Stimulated activated CD4-positive, alpha-beta T cell treated with anti-CD3 and anti-CD28 coated beads, Interleukin-15, amount 100 ng/mL, for 1 hour (primary cell): ENCODE data around the gene TTC31.

ENCODE experiments used
- DNase-seq, 2 donors: peaks; one replicate each; pipeline ENCODE4 v3.0.0-alpha.2; 2020; ENCODE audit warnings: low read depth in 1 of 2, low spot score in 1 of 2

TTC31 gene

DNA sequence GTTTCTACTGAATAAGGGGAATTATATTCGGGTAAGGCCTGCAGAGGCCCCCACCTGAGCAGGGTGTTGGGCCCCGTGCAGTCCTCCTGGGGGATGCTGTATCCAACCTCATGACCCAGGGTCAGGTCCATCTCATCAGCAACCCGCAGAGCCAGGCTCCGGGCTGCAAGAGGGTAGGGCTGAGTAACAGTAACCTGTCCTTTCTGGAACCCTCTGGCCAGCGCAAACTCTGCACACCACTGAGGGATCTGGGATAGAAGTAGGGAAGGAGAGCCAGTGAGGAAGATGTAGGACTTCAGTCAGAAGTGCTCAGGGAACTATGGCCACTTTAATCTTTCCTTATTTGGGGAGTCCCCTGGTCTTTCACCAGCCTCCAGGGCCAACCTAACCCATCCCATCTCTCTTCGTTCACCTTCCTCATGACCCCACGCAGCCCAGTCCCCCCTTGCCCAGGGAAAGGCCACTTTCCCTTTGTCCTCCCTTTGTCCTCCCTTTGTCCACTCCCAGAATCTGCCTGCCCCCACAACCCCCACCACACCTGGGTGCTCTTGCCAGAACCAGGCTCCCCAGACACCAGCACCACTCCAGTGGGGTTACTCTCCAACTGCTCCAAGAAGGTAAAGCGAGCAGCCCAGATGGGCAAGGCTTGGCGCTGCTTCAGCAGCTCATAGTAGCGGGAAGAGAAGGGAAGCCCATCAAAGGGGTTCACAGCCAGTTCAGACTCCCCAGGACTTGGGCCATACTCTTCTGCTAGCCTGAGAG lies 42.3 kb downstream of the TTC31 start:
- no peak for DNase-seq

DNA sequence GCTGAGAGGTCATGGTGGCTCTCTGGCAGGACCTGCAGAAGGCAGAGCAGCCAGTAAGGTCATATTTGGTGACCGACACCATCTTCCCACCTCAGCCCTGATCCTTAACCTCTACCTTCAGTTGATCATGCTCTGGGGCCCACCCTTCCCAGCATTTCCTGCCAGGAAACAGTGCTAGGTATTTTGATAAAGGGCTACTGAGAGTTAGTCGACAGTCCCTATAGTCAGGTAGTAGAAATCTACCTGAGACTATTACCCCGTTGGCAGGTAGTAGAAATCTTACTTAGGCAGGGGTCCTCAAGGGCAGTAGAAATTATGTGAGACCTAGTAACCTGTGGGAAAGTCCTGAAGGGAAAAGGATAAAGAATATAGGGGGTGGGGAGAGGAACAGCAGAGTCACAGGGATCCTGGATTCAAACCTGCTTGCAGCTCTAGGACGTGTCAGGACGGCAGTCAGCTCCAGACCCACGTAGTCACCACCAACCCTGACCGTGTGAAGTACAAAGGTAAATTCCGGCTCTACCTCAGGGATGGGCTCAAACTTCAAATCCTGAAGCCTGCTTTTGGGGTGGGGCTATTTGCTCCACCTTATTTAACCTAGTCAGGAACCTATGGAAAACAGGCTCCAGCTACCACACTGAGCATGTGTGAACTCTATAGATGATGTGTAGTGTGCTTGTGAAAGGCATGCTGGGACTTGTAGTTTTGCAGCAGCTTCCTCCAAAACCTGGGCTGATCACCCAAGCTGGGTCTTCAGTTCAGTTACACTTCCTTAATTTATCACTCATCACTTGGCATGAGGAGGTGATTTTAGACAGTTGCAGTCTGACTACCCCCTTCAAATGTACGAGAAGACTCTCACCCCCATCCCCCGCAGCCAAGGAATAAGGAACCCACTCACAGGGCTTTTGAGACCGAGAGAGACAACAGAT lies 43.1 kb downstream of the TTC31 start, which contains the start of gene DQX1:
Gene DQX1 (minus strand): TSS at position 515 of the 932 bp plus-strand sequence. CDS start 502 bp downstream, at position 13.
- DNase-seq = no peak

DNA sequence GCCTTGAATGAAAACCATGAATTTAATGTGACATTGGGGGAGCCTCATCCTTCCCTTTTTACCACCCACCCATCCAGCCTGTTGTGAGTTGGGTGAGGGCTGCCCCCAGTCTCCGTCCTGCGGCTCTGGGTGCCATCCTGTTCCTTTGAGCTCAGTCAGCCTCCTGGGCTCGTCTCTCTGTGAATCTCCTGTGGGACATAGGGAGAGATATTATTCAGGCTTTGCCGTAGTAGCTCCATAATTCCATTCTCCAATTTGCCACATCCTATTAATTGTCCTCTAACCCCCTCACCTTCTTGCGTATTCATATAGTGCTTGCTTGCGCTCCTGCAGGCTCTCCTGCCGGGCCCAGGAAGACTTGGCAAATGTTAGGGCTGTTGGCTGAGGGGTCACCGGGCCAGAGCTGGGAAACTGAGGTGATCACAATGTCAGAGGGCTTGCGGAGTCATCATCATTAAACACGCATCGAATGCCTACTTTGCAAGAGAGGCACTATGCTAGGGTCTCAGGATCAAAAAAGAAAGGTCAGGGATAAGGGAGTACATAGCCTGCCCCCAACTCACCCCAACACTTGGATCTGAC lies 43.9 kb downstream of the TTC31 start:
- no peak for DNase-seq

DNA sequence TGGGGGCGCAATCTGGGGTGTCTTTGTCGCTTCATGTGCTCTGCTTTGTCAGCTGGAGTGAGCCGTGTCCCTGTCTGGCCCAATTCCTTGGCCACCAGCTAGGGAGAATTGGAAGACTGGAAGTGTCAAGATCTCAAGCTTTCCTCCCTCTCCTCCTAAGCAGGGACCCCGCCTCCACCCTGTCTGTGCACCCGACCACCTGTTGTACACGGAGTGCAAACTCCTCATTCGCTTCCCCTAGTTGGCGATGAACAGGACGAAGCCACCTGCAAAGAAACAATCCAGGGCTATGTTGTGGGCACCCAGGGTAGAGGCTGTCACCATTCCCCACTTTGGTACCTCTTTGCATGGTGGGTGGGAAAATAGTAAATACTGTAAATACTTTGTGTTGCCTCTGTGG lies 44.9 kb downstream of the TTC31 start:
- DNase-seq = no peak

DNA sequence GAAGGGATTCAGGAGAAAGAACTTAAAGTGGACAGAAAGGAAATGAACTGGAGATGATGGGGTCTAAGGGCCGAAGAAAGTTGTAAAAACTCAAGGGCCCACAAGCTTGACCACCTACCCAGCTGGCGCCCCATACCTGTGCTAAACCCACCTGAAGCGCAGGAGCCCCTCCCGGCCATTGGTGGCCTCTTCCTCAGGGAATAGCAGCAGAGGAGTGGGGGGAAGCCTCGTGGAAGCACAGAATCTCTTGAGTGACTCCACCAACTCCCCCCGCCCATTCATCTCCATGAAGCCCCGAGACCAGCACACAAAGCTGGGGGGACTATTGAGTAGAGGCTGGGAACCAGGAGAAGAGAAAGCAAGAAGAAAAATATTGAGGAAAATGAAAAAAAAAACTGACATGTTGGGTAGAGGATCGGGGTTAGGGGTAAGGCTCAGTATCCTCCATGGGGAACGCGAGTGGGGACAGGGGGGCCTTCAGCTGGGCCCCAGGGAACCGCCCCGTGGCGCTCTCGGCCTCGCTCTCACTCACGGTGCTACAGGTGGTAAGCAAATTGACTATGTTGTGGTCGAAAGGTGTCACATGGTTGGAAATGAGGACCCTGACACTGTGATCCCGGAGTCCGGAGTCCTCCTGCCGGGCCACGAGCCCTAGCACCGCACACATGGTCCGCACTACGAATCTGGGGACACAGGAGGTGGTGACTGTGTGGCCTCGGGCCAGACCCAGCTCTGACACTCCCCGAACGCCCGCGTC lies 45.9 kb downstream of the TTC31 start:
- DNase-seq = no peak

DNA sequence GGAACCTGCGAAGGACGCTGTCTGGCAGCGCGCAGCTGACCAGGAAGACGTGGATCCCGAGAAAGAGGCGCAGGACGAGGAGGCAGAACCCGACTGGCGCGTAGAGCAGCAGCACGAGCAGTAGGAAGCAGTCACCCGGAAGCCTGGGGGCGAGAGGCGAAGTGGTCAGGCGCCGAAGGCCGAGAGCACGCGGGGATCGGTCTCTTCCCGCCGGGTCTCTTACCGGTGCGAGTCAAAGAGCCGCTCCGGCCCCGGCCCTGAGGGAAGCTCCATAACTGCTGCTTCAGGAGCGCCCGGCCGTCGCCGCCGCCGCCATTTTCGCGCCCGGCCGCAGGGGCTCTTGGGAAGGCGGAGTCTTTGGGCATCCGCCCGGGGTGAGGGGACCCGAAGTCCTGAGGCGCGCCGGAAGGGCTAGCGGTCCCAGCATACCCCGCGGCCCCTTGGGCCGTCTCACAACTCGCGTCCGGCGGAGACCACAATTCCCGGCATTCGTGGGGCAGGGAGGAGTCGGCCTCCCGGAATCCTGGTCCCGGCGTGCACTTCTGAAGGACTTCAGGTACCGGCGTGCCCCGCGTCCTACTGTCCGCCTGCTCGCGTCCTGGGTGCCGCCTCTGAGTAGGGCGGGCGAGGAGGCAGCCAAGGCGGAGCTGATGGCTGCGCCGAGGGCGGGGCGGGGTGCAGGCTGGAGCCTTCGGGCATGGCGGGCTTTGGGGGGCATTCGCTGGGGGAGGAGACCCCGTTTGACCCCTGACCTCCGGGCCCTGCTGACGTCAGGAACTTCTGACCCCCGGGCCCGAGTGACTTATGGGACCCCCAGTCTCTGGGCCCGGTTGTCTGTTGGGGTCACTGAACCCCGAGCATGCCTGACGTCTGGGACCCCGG lies 46.7 kb downstream of the TTC31 start, which contains the start of the genes AUP1 and HTRA2:
Gene AUP1 (minus strand): TSS at position 350 of the 882 bp plus-strand sequence. CDS start 77 bp downstream, at position 273.
Gene HTRA2 (plus strand): TSS at position 577 of the 882 bp plus-strand sequence. CDS start 74 bp downstream, at position 651.
- peak; percentile 70 to 81 for DNase-seq

DNA sequence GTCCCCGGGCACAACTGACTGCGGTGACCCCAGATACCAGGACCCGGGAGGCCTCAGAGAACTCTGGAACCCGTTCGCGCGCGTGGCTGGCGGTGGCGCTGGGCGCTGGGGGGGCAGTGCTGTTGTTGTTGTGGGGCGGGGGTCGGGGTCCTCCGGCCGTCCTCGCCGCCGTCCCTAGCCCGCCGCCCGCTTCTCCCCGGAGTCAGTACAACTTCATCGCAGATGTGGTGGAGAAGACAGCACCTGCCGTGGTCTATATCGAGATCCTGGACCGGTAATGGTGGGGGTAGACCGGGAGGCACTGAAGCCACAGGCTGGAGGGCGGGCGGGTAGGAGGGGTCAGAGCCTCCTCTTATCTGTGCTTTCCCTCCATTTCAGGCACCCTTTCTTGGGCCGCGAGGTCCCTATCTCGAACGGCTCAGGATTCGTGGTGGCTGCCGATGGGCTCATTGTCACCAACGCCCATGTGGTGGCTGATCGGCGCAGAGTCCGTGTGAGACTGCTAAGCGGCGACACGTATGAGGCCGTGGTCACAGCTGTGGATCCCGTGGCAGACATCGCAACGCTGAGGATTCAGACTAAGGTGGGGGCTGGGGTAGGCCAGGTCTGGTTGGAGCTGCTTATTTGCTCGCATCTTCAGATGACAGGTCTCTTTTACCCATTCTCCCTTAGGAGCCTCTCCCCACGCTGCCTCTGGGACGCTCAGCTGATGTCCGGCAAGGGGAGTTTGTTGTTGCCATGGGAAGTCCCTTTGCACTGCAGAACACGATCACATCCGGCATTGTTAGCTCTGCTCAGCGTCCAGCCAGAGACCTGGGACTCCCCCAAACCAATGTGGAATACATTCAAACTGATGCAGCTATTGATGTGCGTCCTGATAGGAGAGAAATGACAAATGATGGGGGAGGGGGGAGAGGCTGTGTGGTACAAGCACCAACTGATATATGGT lies 47.6 kb downstream of the TTC31 start:
- no peak for DNase-seq

DNA sequence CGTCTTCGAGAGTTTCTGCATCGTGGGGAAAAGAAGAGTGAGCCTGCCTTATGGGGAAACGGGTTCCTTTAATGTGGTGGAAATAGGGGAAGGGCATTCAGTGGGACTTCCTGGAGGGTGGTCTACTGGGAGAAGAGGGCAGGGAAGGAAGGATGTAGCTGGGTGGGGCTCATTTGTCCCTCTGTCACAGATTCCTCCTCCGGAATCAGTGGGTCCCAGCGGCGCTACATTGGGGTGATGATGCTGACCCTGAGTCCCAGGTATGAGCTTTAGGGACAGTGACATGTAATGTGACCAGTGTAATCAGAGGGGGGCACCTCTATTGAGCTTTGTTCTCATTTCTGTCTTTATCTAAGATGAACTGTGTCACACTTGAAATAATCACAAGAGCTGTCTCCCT lies 48.8 kb downstream of the TTC31 start:
- DNase-seq = no peak

DNA sequence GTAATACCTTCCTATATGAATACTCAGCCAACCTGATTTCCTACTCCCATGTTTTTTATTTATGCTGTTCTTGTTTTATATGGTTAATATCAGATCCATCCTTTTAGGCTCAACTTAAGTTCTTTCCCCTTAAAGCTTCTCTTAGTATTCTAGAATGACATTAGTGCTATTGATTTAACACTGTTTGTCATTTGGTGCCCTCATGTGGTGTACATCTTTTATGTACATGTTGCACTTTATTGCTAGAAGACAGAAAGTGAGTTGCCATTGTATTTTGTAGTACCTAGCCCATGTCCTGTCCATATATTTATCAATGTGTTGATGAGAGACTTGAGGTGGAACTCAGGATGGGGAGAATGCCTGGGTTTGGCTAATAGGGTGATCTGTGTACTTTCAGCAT lies 49.3 kb downstream of the TTC31 start:
- no peak for DNase-seq

DNA sequence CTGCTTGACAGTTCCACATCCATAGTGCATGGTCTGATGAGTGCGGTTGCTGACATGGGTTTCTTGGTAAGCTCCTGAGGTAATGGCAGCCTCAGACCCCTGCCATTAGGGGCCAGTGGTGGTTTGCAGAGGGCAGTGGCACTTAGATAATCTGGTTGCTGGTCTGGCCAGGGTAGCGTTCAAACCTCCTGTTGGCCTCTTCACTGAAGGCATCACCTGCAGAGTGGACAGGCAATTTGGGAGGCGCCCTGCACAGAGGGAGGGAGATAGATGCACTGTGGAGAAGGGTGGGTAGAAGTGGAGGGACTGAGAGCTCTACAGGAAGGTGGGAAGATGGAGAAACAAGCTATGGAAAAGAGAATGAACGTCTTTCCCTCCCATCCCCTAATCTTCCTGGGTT lies 50.6 kb downstream of the TTC31 start:
- DNase-seq = no peak

DNA sequence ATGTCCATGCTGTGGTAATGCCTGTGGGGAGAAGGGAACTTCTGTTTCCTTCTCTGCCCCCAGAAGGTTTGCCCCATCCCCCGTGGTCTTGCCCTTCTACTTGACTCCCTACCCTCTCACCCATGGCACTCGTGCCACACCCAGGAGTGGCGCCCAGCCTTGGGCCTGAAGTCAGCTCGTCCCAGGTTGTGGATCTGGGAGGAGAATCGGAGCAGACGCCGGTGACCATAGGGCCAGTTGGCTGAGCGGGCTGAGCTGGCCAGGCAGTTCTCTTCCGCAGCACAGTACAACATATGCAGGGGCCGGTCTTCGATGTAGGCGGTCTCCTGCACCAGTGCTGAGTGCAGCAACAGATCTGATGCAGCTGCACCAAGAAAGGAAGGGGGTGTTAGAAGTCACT lies 51.5 kb downstream of the TTC31 start:
- no peak for DNase-seq

DNA sequence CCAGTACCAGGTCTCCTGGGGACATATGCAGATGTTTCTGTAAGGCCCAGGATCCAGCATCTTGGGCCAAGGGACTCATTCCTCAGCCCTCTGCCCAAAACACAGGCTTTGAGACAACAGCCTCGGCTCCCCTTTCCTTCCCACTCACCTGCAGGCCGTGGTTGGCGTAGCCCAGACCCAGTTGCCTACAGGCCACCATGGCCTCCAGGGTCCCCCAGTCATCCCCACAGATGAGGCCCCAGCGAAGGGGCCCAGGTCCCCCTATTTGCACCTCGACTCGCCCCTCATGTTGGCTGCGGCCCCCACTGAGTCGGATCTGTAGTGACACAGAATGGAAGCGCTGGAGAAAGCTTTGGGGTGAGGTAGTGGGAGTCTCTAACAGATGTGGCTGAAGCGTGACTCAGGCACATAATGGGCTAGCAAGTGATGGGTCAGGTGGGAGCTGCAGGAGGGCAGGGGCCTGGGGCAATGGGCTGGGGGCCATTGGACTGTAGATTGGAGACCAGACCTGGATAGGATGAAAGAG lies 52.6 kb downstream of the TTC31 start:
- no peak for DNase-seq

DNA sequence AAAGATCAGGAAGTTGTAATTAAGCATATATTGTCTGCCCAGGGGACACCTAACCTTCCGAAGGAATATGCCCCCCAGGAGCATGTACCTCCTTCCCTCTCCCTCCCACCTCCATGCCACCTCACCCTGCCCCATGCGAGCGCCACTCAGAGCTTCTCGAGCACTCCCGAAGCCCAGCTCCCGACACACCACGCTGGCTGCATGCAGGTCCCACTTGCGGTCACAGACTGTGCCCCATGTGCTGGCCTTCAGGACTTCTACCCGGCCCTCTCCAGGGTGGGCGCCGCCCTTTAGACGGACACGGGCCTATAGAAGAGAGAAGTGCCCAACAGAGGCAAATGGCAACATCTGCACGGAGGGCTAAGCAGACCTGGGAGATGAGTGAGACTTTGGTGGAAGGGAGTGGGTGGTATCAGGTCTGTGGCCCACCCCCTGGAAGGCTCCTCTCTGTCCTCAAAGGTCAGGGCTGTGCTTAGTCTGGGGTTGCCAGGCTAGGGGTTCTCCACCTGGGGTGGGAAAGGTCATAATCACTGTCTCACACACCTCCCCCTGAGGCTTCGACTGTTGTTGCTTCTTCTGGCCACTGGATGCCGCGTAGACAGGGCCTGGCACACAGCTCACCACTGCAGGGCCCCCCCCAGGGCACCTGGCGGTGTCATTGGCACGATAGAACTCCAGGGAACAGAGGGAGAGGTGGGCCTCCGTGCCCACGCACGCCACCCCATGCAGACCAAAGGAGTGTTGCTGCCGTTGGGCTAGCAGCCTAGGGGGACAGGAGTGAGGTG lies 53.5 kb downstream of the TTC31 start:
- DNase-seq = no peak

DNA sequence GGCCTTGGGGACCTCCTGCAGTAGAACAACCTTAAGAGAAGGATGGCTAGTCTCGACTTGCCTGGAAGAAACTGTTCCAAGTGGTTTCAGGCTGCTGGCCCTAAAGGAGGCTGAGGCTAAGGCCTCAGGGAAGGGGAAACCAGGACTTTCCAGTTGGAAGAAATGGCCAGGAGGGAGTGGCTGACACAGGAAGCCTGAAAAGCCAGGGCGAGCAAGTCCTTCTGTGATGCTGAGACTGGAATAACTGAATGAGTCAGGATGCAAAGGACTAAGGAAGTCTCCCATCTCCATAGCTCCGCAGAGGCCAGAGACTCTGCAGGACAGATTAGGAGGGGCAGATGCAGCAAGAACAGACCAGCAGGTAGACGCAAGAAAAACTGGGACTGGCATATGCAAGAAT lies 54.3 kb downstream of the TTC31 start:
- DNase-seq = no peak

DNA sequence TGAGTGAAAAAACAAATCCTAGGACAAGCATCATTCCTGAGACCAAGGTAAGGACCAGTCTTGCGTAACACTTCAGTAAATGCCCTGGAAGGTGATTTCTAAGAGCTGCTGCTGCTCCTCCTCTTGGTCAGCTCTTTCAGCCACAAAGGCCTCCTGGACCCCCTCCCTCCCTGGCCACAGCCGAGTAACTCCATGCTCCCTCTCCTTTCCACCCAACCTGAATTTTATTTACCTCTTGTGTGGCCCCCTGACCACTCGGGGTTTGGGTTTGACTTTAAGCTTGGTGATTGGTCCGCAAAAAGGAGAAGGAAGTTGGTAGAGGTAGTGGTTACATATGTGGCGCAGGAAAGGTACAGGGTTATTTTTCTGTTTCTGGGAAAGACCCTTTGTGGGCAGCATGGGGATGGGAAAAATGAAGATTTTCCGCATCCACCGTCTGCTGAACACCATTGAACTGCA lies 56.0 kb downstream of the TTC31 start:
- no peak for DNase-seq

DNA sequence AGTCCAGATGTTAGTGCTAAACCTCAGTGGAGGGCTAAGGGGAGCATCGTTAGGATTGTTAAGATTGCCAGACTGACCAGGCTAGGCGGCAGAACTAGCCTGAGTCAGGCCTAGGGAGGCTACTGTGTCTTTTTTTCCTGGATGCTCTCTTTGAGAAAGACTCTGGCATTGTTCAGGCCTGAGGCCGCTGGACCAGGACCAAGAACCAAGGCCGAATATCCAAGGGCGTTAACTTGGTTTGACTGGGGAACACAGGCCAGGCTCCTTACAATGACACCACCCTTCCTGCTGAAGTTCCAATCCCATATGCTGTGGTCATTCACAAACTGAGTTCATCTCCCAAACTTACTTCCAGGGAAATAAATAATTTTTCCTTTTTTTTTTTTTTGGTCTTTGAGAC lies 57.4 kb downstream of the TTC31 start:
- DNase-seq = no peak

DNA sequence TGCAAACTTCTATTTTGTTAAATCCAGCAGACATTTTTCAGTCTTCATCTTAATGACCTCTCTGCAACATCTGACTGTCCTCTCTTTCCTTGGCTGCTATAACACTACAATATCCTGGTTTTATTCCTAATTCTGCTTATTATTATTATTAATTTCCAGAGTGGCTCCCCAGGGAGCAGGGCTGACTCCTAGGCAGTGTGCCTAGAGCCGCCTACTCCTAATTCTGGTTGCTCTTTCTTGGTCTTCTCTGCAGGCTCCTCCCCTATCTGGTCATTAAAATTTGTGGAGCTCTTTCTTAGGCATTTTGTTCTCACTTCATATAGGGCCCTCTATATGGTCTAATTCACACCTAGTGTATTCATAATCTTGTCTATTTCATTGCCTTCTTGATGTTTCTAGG lies 60.1 kb downstream of the TTC31 start:
- no peak for DNase-seq
